BE2C (cell line): ENCODE measurements around the gene PLXNA1.

Source experiments
- DNase-seq: peaks from one replicate; pipeline ENCODE4 v3.0.0-alpha.2; 2020
- H3K27me3 ChIP-seq: fragments of 250-450 bp; sonication (Bioruptor Pico); 2 replicates; pipeline ENCODE4 v1.5.1; 2020; ENCODE audit warnings: mild to moderate bottlenecking
- H3K36me3 ChIP-seq: fragments of 250-450 bp; sonication (Bioruptor Pico); 2 replicates; pipeline ENCODE4 v1.5.1; 2020; ENCODE audit warnings: mild to moderate bottlenecking
- H3K4me1 ChIP-seq: fragments of 250-450 bp; sonication (Bioruptor Pico); 2 replicates; pipeline ENCODE4 v1.5.1; 2020
- H3K4me3 ChIP-seq: 2 replicates; pipeline ENCODE4 v1.5.1; 2011; ENCODE audit warnings: low read depth, low read length
- H3K9me3 ChIP-seq: fragments of 250-450 bp; sonication (Bioruptor Pico); 2 replicates; pipeline ENCODE4 v1.5.1; 2020
- CTCF ChIP-seq: IDR thresholded peaks from 2 replicates; pipeline ENCODE4 v1.5.1; 2012; ENCODE audit warnings: mild to moderate bottlenecking, low read depth, low read length

Gene PLXNA1

GRCh38 chr3:126988451-126989021 is 5.6 kb downstream of the PLXNA1 start:
- Histone ChIP-seq H3K9me3 (no peaks in the 10 kb centered on the region), H3K4me1 (peaks cover 26% of the 10 kb centered on the region), H3K4me3 (no peak overlapping the region), H3K36me3 (peaks cover 52% of the 10 kb centered on the region), H3K27me3 (no peaks in the 10 kb centered on the region)
- no peak for DNase-seq
- TF ChIP-seq CTCF, result no peak

- Histone ChIP-seq H3K4me1 (peaks cover 35% of the 10 kb centered on the region), H3K27me3 (no peaks in the 10 kb centered on the region), H3K4me3 (no peak overlapping the region), H3K36me3 (peaks cover 56% of the 10 kb centered on the region), H3K9me3 (no peaks in the 10 kb centered on the region)
- no peak for DNase-seq
- TF ChIP-seq CTCF, result no peak
Measured at GRCh38 chr3:126989316-126990023, 6.6 kb downstream of the PLXNA1 start.

GRCh38 chr3:126990024-126990700 is 7.2 kb downstream of the PLXNA1 start:
- no peak for TF ChIP-seq CTCF
- Histone ChIP-seq H3K9me3 (no peaks in the 10 kb centered on the region), H3K36me3 (peaks cover 56% of the 10 kb centered on the region), H3K27me3 (no peaks in the 10 kb centered on the region), H3K4me3 (no peak overlapping the region), H3K4me1 (peaks cover 37% of the 10 kb centered on the region)
- no peak for DNase-seq

GRCh38 chr3:126990890-126991289 is 8.0 kb downstream of the PLXNA1 start:
- Histone ChIP-seq H3K36me3 (peaks cover 56% of the 10 kb centered on the region), H3K4me1 (peaks cover 37% of the 10 kb centered on the region), H3K4me3 (no peak overlapping the region), H3K9me3 (no peaks in the 10 kb centered on the region), H3K27me3 (no peaks in the 10 kb centered on the region)
- no peak for TF ChIP-seq CTCF
- no peak for DNase-seq

- no peak for DNase-seq
- H3K4me1 ChIP-seq, result peaks cover 32% of the 10 kb centered on the region
- H3K4me3 ChIP-seq, result no peak overlapping the region
- no peaks in the 10 kb centered on the region for H3K9me3 ChIP-seq
- peaks cover 56% of the 10 kb centered on the region for H3K36me3 ChIP-seq
- no peaks in the 10 kb centered on the region for H3K27me3 ChIP-seq
- TF ChIP-seq CTCF, result no peak
Measured at GRCh38 chr3:126991366-126992200, 8.7 kb downstream of the PLXNA1 start.
